HG02763 (cell line): Measurements from ENCODE around the gene RFX2.
"Not testable (repeated sequence)": the region's sequence is repeated elsewhere in the genome, so short reads cannot be mapped to it uniquely, and the experiment has no call there.

Source experiments
- ATAC-seq: cut with Tn5 transposase; IDR thresholded peaks from one replicate; pipeline ENCODE4 v1.9.1; 2021; ENCODE audit warnings: mild to moderate bottlenecking, moderate library complexity; ENCODE audit not compliant: unreplicated experiment

Gene RFX2

GRCh38 chr19:6041991-6042481, 68.3 kb downstream of the RFX2 start:
- ATAC-seq, result no peak

- no peak for ATAC-seq
Measured at GRCh38 chr19:6041071-6041470, 69.2 kb downstream of the RFX2 start.

DNA sequence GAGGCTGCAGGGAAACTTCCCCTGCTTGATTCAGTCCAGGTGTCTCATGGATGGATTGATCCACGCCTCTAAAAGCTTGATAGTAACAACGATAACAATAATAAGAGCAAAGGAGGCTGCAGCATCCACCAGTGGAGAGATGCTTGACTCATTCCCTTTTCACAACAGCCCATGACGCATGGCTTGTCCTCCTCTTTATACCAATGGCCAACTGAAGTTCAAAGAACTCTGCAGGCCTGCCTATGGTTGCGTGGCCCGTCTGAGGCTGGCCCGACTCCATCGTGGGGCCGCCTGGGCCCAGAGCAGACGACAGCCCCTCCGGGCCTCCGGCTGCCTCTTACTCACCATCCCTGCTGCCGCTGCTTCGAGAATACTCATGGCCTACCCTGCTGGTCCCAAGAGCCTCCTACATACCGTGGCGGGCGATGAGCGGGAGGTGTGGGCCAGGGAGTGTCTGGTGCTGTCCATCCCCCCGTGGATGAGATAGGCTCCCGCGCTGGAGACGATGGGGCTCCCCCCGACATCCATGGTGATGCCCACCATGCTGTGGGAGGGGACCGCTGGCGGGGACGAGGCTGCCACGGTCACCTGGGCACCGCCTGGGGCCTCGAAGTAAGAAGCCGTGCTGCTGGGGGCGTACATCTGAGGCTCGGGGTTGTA, 70.6 kb downstream of the RFX2 start:
- ATAC-seq, result no peak

- ATAC-seq, result no peak
Measured at GRCh38 chr19:6038634-6039405, 71.5 kb downstream of the RFX2 start.

DNA sequence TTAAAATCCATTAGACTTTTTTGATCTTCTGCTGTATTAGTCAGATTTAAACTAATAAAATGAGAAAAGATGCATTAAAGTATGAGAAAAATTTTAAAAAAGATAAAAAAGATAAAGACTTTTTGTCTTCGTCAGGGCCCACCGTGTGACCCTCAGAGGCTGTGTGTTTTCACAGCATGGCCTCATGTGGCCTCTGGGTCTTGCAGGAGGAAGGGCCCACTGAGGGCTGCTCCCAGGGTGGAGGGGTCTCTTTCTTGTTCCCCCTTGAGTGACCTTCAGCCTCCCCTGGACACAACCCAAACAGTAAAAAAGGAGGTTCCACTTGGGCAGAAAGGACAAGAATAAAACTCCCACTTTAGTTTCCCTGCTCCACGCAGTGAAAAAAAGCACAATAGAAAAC, 75.3 kb downstream of the RFX2 start:
- no peak for ATAC-seq

GRCh38 chr19:6034512-6034911, 75.8 kb downstream of the RFX2 start:
- no peak for ATAC-seq

DNA sequence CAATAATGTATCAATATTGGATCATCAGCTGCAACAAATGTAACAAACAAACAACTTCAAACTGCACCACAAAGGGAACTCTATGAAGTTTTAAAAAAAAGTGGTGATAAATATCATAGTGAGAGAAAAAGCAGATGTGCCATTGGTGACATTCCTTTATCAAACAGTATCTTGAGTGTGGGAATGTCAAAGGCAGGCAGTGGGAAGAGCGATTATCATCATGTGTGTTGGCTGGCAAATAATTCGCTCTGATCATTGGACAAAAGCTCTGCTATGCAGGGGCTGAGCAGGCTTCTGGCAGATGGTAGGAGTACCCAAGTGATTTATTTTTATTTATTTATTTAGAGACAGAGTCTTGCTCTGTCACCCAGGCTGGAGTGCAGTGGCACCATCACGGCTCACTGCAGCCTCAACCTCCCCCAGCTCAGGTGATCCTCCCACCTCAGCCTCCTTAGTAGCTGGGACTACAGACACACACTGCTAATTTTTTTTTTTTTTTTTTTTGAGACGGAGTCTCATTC, 76.5 kb downstream of the RFX2 start:
- ATAC-seq, result no peak

DNA sequence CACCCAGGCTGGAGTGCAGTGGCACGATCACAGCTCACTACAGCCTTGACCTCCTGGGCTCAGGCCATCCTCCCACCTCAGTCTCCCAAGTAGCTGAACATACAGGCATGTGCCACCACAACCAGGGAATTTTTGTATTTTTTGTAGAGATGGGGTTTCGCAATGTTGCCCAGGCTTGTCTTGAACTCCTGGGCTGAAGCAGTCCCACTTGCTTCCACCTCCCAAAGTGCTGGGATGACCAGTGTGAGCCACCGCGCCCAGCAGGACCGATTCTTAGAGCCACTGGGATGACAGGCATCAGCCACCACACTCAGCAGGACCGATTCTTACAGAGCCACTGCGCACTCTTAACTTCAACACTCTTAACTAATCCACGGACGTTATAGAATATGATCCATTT, 77.5 kb downstream of the RFX2 start:
- ATAC-seq, result no peak

DNA sequence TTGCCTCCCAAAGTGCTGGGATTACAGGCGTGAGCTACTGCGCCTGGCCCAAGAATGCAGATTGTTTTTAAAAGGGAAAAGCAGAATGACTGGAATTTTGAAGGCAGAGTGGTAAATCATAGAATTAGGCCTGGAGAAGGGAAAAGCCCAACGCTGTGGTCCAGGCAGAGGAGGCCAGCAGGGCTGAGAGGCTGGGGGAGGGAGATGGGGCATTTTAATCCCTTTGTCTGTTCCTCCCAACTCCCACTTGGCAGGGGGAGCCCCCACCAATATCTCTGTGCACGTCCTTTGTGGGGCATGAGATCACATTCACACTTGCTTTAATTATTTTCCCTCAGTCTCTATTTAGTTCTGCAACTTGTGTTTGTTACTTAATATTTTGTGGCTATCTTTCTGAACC, 77.9 kb downstream of the RFX2 start:
- no peak for ATAC-seq

- no peak for ATAC-seq
Measured at GRCh38 chr19:6030214-6030507, 80.1 kb downstream of the RFX2 start.

DNA sequence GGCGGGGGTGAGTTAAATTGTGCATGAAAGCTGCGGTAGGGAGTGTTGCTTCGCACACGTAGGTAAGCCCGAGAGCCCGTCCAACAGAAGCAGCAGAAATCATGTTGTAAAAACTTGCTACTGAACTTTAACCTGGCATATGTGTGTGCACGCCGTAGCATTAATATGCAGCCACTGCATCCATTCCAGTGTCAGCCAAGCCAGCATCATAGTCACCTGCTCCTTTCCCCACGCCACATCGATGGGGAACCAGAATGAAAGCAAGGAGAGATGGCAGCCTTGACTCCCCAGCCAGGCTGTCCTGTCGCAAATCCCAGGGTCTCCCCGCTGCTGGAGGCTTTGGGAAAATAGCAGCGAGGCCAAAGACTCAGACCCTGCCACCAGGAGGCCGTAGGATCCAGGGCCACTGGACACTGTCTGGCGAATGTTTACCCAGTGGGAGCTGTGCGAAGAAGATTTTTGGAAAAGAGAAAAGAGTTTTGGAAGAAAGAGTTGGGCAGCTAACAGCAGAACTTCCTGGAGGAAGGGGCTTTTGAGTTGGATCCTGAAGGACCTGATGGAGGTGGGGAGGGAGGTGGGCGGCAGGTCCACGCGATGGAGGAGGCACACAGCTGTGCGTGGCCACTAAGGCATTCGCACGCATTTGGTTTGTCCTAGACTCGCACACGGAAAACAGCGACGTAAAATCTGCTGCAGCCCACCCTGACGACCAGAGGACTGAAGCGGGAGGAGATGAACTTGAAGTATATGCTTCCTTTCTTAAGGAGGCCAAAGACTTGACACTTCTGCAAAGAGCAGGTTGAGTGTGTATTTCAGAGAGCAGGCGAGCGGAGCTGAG, 83.7 kb downstream of the RFX2 start:
- no peak for ATAC-seq

DNA sequence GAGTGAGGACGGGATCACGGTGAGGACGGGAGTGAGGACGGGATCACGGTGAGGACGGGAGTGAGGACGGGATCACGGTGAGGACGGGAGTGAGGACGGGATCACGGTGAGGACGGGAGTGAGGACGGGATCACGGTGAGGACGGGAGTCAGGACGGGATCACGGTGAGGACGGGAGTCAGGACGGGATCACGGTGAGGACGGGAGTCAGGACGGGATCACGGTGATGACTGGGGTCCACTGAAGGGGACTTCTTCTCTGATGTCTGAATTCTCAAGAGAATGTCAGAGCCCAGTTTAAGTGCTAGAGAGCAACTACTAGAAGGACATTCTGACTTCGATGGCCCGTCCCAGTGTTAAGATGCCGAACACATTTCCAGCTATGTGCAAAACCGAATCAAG, 85.5 kb downstream of the RFX2 start:
- ATAC-seq, result not testable (repeated sequence)

DNA sequence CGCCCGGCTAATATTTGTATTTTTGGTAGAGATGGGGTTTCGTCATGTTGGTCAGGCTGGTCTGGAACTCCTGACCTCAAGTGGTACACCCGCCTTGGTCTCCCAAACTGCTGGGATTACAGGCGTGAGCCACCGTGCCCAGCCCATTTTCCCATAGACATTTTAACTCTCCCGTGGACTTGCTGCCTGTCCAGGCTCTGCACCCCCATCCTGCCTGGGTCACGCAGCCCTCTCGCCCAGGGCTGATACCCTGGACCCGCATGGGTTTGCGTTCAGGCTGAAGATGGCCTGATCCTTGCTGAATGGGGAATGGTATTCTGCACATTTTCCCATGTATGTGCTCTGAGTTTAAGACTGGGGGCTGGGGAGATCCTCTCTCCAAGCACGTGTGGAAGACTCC, 86.4 kb downstream of the RFX2 start:
- ATAC-seq, result no peak

DNA sequence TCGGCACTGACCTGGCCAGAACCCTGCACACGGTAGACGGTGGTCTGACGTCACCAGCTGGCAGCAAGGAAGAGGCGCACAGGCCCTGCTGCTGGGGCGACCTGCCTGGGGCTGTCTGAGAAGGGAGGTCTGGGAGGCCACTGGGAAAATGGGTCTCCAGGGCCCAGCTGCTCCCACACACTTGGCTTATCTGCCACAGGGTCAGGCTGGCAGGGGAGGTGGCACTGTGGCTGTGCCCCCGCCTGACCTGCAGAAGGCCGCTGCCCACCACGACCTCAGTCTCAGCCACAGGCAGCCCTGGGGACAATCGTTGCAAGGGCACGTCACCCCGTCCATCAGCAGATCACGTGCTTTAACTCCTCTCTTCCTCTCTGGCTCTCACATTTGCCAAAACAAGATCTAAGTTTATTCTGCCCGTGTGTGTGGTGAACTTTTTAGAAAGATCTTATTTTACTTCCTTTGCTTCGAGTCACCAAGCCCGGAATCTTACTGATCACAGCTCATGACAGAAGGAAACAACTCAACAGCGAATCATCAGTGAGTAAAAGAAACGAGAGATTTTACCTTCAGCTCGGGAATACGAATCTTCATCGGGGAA, 87.1 kb downstream of the RFX2 start:
- ATAC-seq, result no peak

GRCh38 chr19:6022570-6023064, 87.7 kb downstream of the RFX2 start:
- no peak for ATAC-seq

- no peak for ATAC-seq
Measured at GRCh38 chr19:6021878-6022569, 88.3 kb downstream of the RFX2 start.

- no peak for ATAC-seq
Measured at GRCh38 chr19:6020972-6021805, 89.1 kb downstream of the RFX2 start.

DNA sequence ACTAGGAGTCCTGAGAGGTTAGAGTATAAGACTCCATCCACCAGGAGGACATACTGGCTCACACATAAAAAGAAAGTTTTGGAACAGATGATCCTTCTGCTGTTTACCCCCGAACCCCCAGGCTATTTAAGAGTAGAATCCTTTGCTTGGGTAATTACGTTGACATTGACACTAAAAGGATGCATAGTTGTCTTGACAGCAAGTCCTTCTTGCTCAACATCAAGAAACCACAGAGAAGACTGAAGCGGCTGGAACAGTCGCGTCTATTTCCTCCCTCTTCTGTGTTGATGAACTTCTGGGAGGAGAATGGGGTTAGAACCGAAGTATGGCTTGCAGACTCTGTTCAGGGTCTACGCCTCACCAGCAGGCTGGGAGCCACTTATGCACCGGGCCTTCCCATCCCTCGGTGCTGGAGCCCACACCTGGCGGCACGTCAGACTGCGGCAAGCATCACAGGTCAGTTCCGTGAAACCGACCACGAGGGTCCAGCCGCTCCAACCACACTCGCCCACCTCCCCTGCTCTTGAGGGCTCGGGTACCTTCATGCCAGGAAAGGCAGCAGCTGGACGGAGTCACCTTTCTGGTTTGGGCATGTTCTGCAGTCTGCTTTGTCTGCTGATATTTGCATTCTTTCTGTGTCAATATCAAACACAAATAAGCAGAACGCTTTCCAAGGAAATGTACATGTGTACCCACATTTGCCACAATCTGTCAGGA, 90.0 kb downstream of the RFX2 start:
- no peak for ATAC-seq

GRCh38 chr19:6018786-6019185, 91.5 kb downstream of the RFX2 start:
- no peak for ATAC-seq
